HepG2 (cell line): ENCODE results near the gene BPIFA1. TPM values are rescaled to one million over a fixed set of nuclear protein-coding genes. Genes with fewer than 3 reads are reported as not detected.

Source experiments
- ATAC-seq: fragments of 200-7000 bp; cut with Tn5 transposase; 3 replicates; pipeline ENCODE4 v1.9.1; 2020; ENCODE audit warnings: mild to moderate bottlenecking, moderate library complexity
- BruUV-seq: library from RNA; stranded (reverse); fragments of 400-500 nt; replicated peaks from 2 replicates; lab custom pipeline; 2021; lab: Mats Ljungman, UMichigan
- CTCF ChIA-PET: fragments of 300-600 bp; formaldehyde crosslinking; extraction: SDS; loops from one replicate; lab custom pipeline; 2021; ENCODE audit warnings: low total read pairs, inconsistent platforms, low intra/inter-chr PET ratio; lab: Yijun Ruan, JAX
- POLR2A ChIA-PET: fragments of 350-600 bp; sonication (Branson Sonifier 250); formaldehyde crosslinking; loops from one replicate; lab custom pipeline; 2020; ENCODE audit warnings: antibody characterized with exemption, inconsistent platforms; lab: Yijun Ruan, JAX
- DNase-seq: peaks from one replicate; pipeline ENCODE4 v3.0.0-alpha.2; 2015; ENCODE audit warnings: low spot score
- FAIRE-seq: peaks from 3 replicates; lab custom pipeline; 2011; peaks lifted over from hg19 to GRCh38; lab: Jason Lieb, UNC
- H2AFZ ChIP-seq: one replicate; pipeline ENCODE4 v1.6.1; 2011; ENCODE audit warnings: low read length, inconsistent platforms
- H3K27ac ChIP-seq: fragments of 300-600 bp; 3 replicates; pipeline ENCODE4 v1.8.0; 2011; ENCODE audit warnings: mixed run types, mild to moderate bottlenecking, mixed read lengths, low read length, inconsistent platforms; ENCODE audit not compliant: insufficient read depth; ENCODE audit errors: extremely low read length
- H3K27me3 ChIP-seq, 2 experiments: fragments of 200-600 bp in 1 of 2; 2 replicates in 1 of 2; 3 replicates in 1 of 2; pipeline versions ENCODE4 v1.6.0 to v1.8.0; 2011; ENCODE audit warnings: low read length in 2 of 2, mild to moderate bottlenecking in 2 of 2, moderate library complexity in 2 of 2, inconsistent platforms in 1 of 2; ENCODE audit not compliant: insufficient read depth in 2 of 2, control insufficient read depth in 1 of 2
- H3K36me3 ChIP-seq, 2 experiments: fragments of 200-600 bp in 1 of 2; replicated peaks in 1 of 2; 2 replicates in 1 of 2; 3 replicates in 1 of 2; pipeline versions ENCODE4 v1.5.1 to v1.8.0; 2011; ENCODE audit warnings: low read length in 2 of 2, inconsistent platforms in 1 of 2; ENCODE audit not compliant: insufficient read depth in 2 of 2, control insufficient read depth in 1 of 2
- H3K4me1 ChIP-seq: 2 replicates; pipeline ENCODE4 v1.5.1; 2012; ENCODE audit warnings: low read length, inconsistent platforms; ENCODE audit not compliant: insufficient read depth
- H3K4me2 ChIP-seq: 2 replicates; pipeline ENCODE4 v1.6.0; 2011; ENCODE audit warnings: low read depth, low read length, inconsistent platforms
- H3K4me3 ChIP-seq, 3 experiments: fragments of 200-600 bp in 1 of 3; sonication (generic), shearing (Covaris generic) in 1 of 3; replicated peaks in 1 of 3; 2 replicates each; pipeline ENCODE4 v1.5.1; 2011 to 2016; ENCODE audit warnings: low read length in 3 of 3, inconsistent platforms in 2 of 3, low read depth in 2 of 3, mild to moderate bottlenecking in 2 of 3, control low read depth in 1 of 3, mixed read lengths in 1 of 3; ENCODE audit not compliant: insufficient read depth in 1 of 3
- H3K79me2 ChIP-seq: one replicate; pipeline ENCODE4 v1.6.1; 2011; ENCODE audit warnings: low read length, inconsistent platforms; ENCODE audit not compliant: insufficient read depth
- H3K9ac ChIP-seq: 2 replicates; pipeline ENCODE4 v1.6.0; 2011; ENCODE audit warnings: mild to moderate bottlenecking, low read depth, low read length, inconsistent platforms; ENCODE audit not compliant: insufficient read depth
- H3K9me3 ChIP-seq: 2 replicates; pipeline ENCODE4 v1.5.1; 2012; ENCODE audit warnings: mild to moderate bottlenecking, low read length
- H4K20me1 ChIP-seq: 2 replicates; pipeline ENCODE4 v1.6.0; 2011; ENCODE audit warnings: inconsistent platforms, mild to moderate bottlenecking, low read length, moderate library complexity; ENCODE audit not compliant: insufficient read depth
- CBFB ChIP-seq: sonication (generic); formaldehyde crosslinking; IDR thresholded peaks from 2 replicates; pipeline ENCODE4 v1.4.0; 2020; ENCODE audit warnings: missing genetic modification reagents
- CBX5 ChIP-seq: sonication (generic); formaldehyde crosslinking; IDR thresholded peaks from 2 replicates; pipeline ENCODE4 v1.4.0; 2020; ENCODE audit warnings: missing genetic modification reagents, borderline replicate concordance
- CREB1 ChIP-seq, 2 experiments: fragments of 450-650 bp in 1 of 2; IDR thresholded peaks; 2 replicates each; pipeline ENCODE4 v1.6.1; 2016 to 2017; ENCODE audit warnings: control low read depth in 1 of 2, mild to moderate bottlenecking in 1 of 2, missing compliant biosample characterization in 1 of 2, missing genetic modification characterization in 1 of 2
- MAFF ChIP-seq: IDR thresholded peaks from 2 replicates; pipeline ENCODE4 v1.6.1; 2011; ENCODE audit warnings: low read depth, low read length, improper control_type of control experiment
- MAFK ChIP-seq, 2 experiments: IDR thresholded peaks in 1 of 2; conservative IDR thresholded peaks in 1 of 2; 2 replicates each; pipeline ENCODE4 v1.6.1; 2011; ENCODE audit warnings: improper control_type of control experiment in 2 of 2, low read length in 2 of 2
- ZEB1 ChIP-seq: IDR thresholded peaks from 2 replicates; pipeline ENCODE4 v1.6.1; 2012; ENCODE audit warnings: mild to moderate bottlenecking, low read depth, inconsistent platforms; ENCODE audit not compliant: insufficient replicate concordance
- WGBS: methylation state at CpG from one replicate; pipeline ENCODE4 v1.1.6; 2017; ENCODE audit warnings: low lambda C conversion rate; 5-methylcytosine and 5-hydroxymethylcytosine counted together
- in situ Hi-C: cut with HindIII; loops from 2 replicates; pipeline ENCODE4 v1.10.0; 2017; ENCODE audit warnings: low pct_unique_long_range_greater_than_20kb; ENCODE audit not compliant: extremely low pct_ligation_motif_present
- intact Hi-C: fragments of 100-400 bp; cut with micrococcal nuclease; formaldehyde crosslinking; loops from one replicate; pipeline ENCODE4 v1.10.0; 2022; ENCODE audit not compliant: unreplicated experiment
- polyA plus RNA-seq, 8 experiments: library from polyadenylated mRNA; depleted of rRNA in 3 of 8; stranded (reverse) in 7 of 8; unstranded in 1 of 8; fragments of >200 nt; fragmentation: Illumina TruSeq in 4 of 8; extraction: Trizol in 4 of 8; gene quantifications; 2 replicates each; pipeline versions ENCODE4 v1.2.1 to v1.2.3, GENCODE V29; 2011 to 2016; ENCODE audit warnings: low read depth in 4 of 8, missing spikeins in 1 of 8, mixed read lengths in 1 of 8; ENCODE audit not compliant: insufficient read depth in 1 of 8
- total RNA-seq, 5 experiments: library from RNA; depleted of rRNA; stranded (reverse); fragments of >200 nt; fragmentation: Illumina TruSeq; extraction: Trizol; gene quantifications; 2 replicates each; pipeline ENCODE4 v1.2.3, GENCODE V29; 2016; ENCODE audit warnings: low read depth in 1 of 5

Gene BPIFA1
- total and polyA plus RNA-seq, 2 of the 13 experiments (the other 11 are each of a cell fraction or from before 2014, with no cell fraction given), result not detected

- POLR2A ChIA-PET, result no interaction called here
- intact Hi-C loops, result no loop called here
- no peak for TF ChIP-seq CBFB (CRISPR knock-in tag)
- peak; percentile 32; the same call in 1 of the 2 replicates for TF ChIP-seq CREB1 (IDR thresholded peaks at IDR 0.05)
- no peak for TF ChIP-seq CREB1 (CRISPR knock-in tag; IDR thresholded peaks at IDR 0.05)
- H4K20me1 ChIP-seq, result peaks cover 4% of the 10 kb centered on the region; the same call in 1 of the 2 replicates
- CTCF ChIA-PET, result no interaction called here
- WGBS, result 0% methylated on average over 4 of the region's 4 CpGs
- no peak overlapping the region for H3K27ac ChIP-seq
- no peaks in the 10 kb centered on the region for H3K9me3 ChIP-seq
- in situ Hi-C loops, result no loop called here
- no peak for FAIRE-seq
- H3K36me3 ChIP-seq, result no peaks in the 10 kb centered on the region
- no peak overlapping the region for H3K4me2 ChIP-seq
- H3K79me2 ChIP-seq, result no peaks in the 10 kb centered on the region
- no TSS peak for BruUV-seq
- no peaks in the 10 kb centered on the region for H3K4me1 ChIP-seq
- DNase-seq, result no peak
- no peak overlapping the region for H2AFZ ChIP-seq
- H3K4me3 ChIP-seq, result no peak overlapping the region
- no peak overlapping the region for H3K9ac ChIP-seq
- H3K27me3 ChIP-seq, result peaks cover 2 to 42% of the 10 kb centered on the region in 2 experiments; a peak in 3 of 5 replicates
- no peak for ATAC-seq
Observed at GRCh38 chr20:33202451-33202850, 33.3 kb upstream of the BPIFA1 start.

DNA sequence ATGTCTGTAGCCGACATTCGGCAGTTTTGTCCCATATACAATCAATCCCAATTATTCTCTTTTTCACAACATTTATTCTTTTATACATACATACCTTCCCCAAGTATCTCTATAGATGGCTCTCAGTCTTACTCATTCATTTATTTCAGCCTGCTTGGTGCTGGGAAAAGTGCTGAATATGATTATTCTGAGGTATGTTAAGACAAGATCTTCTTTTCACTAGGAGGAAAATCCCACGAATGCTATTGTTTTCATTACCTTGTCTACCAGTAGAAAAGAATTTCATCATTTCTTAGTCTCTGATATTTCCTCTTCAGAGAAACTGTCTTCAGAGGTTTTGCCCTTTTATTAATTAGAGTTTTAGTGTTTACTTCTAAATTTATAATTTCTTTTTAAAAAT lies 32.4 kb upstream of the BPIFA1 start:
- CTCF ChIA-PET, result no interaction called here
- 12% methylated on average over 3 of the region's 3 CpGs for WGBS
- no TSS peak for BruUV-seq
- Histone ChIP-seq H3K4me1 (no peaks in the 10 kb centered on the region), H3K27ac (no peak overlapping the region), H2AFZ (no peak overlapping the region), H3K4me2 (no peak overlapping the region), H3K27me3 (peaks cover 2 to 33% of the 10 kb centered on the region in 2 experiments; a peak in 3 of 5 replicates), H3K9me3 (no peaks in the 10 kb centered on the region), H3K36me3 (no peaks in the 10 kb centered on the region), H4K20me1 (peaks cover 4% of the 10 kb centered on the region; the same call in 1 of the 2 replicates), H3K4me3 (no peak overlapping the region), H3K9ac (no peak overlapping the region), H3K79me2 (no peaks in the 10 kb centered on the region)
- in situ Hi-C loops, result no loop called here
- no peak for FAIRE-seq
- intact Hi-C loops, result no loop called here
- DNase-seq, result no peak
- POLR2A ChIA-PET, result no interaction called here
- ATAC-seq, result no peak
- TF ChIP-seq MAFF (peak; percentile 42; the same call in 1 of the 2 replicates), ZEB1 (no peak), CBX5 (CRISPR knock-in tag) (no peak), MAFK (conservative IDR thresholded peaks at IDR 0.05 in 1 of 2, IDR thresholded peaks at IDR 0.05 in 1 of 2; ENCODE audit: low read length in 2 of 2) (peak; percentile 69 to 70)
